ENCODE results near the gene HIP1R.
A peak's percentile ranks its signal among the peaks of the same experiment; 100 is the strongest.

HIP1R gene

DNA sequence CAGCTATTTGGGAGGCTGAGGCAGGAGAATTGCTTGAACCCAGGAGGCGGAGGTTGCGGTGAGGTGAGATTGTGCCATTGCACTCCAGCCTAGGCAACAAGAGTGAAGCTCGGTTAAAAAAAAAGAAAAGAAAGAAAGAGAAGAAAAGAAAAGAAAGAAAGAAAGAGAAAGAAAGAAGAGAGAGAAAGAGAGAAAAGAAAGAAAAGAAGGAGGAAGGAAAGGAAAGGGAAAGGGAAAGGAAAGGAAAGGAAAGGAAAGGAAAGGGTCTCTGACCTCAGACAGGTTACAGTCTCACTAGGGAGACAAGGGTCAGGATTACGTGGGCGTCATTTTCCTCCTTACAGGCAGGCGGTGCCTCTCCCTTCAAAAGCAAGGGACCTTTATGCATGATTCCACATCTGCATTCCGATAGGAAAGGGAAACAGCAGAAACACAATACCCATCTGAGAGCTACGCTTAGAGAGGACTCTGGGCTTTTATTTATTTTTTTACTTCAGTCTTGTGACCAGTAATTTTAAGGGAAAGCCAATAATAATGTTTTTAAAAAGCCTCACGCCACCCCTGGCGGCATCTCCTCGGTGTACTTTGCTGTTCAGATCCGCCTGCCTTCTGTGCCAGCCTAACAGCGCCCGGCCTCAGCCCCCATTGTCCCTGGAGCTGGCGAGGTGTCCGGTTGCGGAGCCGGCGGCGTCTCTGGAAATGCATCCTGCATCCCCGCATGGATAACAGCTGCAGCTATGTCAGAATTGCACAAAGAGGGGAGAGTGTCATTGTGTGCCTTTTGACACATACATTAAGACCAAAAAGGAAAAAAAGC is 945 bp upstream of the HIP1R start:
- no peak for TF ChIP-seq ZFX (IDR thresholded peaks at IDR 0.05; ENCODE audit: borderline replicate concordance)
- TF ChIP-seq, protein P1, sequence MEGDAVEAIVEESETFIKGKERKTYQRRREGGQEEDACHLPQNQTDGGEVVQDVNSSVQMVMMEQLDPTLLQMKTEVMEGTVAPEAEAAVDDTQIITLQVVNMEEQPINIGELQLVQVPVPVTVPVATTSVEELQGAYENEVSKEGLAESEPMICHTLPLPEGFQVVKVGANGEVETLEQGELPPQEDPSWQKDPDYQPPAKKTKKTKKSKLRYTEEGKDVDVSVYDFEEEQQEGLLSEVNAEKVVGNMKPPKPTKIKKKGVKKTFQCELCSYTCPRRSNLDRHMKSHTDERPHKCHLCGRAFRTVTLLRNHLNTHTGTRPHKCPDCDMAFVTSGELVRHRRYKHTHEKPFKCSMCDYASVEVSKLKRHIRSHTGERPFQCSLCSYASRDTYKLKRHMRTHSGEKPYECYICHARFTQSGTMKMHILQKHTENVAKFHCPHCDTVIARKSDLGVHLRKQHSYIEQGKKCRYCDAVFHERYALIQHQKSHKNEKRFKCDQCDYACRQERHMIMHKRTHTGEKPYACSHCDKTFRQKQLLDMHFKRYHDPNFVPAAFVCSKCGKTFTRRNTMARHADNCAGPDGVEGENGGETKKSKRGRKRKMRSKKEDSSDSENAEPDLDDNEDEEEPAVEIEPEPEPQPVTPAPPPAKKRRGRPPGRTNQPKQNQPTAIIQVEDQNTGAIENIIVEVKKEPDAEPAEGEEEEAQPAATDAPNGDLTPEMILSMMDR (IDR thresholded peaks at IDR 0.05), result peak; percentile 30
- peak overlapping the region; percentile 49 for H3K27ac ChIP-seq

DNA sequence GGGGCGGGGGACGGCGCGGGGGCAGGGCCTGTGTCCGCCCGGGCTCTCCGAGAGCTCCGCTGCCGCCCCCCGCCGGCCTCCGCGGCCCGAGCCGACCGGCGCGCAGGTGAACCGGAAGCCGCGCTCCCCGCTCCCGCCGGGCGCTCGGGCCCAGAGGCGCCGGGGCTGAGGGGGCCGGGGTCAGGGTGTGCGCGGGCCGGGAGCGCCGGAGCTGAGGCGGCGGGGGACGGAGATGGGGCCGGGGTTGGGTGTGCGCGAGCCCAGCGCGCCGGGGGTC is 431 bp downstream of the HIP1R start:
- H3K27ac ChIP-seq, result peak overlapping the region; percentile 84
- TF ChIP-seq, protein P1 (IDR thresholded peaks at IDR 0.05), result 0 out of 2 replicates have a peak, but pooled peaks have one; percentile 12
- no peak for TF ChIP-seq ZFX (IDR thresholded peaks at IDR 0.05; ENCODE audit: borderline replicate concordance)

DNA sequence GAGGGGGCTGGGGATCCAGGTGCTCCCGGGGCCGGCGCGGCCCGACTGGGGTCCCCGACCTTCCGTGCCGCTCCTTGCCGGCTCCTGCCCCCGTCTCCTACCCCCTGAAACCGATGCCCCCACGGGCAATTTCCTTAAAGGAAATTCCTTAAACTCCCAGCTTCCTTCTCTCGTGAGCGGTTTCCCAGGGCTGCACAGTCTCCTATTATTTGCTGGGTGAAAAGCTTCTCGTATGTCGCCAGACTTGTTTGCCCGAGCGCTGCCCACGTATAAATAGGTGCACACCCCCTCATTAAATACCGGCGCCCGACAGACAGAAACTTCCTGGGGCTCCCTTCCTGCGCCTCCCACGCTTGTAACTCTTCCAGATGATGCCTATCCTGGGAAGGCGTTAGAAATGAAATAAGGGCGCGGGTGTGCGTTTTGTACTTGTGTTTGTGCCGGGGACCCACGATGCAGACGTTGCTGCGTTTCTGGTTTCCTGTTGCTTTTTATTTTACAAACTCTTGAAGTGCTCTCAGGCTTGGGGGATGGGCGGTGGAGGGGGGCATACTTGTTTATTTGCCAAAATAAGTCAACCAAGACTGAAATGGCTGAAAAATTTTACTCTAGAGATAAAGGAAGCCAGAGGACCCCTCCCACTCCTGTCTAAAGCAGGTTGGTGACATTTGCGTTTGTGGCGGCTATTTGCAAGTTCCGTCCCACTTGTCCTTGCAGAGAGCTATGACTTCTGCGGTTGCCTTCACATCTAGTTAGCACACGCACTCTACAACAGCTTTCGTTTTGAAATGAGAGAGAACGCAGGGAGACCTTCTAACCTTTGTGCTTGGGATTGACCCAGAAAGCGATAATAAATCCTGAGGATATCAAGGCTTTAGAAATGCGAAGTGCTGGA is 1.0 kb downstream of the HIP1R start:
- TF ChIP-seq, protein P1 (IDR thresholded peaks at IDR 0.05), result no peak
- TF ChIP-seq ZFX (IDR thresholded peaks at IDR 0.05; ENCODE audit: borderline replicate concordance), result no peak
- H3K27ac ChIP-seq, result peak overlapping the region; percentile 84

DNA sequence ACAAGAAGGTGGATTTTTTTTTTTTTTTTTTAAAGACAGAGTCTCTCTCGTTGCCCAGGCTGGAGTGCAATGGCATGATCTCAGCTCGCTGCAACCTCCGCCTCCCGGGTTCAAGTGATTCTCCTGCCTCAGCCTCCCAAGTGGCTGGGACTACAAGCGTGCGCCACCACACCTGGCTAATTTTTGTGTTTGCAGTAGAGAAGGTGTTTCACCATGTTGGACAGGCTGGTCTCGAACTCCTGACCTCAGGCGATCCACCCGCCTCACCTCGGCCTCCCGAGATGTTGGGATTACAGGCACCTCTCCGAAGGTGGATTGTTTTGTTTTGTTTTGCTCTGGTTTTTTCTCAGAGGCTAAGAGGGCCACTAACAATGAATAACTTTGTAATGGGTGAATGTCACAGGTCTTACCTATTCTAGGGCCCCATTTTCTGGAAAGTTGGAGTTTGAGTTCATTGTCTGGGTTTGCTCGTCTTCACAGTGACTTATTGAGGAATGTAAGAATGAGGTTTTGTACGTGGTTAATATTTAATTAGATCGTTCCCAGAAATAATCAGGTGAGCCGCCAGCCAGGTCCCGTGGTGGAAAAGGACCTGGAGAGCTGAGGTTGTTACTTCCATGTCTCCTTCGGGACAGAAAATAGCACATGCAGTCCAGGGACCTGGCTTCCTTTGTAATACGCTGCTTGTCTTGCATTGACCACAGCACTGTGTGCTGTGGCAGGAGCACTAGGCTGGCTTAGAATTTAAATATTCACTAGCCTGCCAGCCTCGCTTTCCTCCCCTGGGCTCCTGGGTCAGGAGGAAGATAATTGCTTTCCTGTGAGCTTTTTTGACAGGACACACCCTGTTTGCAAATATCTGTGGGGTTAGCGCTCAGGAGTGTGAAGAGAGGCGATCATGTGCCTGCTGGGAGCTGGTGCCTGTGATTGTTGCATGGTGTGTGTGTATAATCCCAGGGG is 2.3 kb downstream of the HIP1R start:
- H3K27ac ChIP-seq, result peak overlapping the region; percentile 84
- TF ChIP-seq, protein P1 (IDR thresholded peaks at IDR 0.05), result no peak
- no peak for TF ChIP-seq ZFX (IDR thresholded peaks at IDR 0.05; ENCODE audit: borderline replicate concordance)

DNA sequence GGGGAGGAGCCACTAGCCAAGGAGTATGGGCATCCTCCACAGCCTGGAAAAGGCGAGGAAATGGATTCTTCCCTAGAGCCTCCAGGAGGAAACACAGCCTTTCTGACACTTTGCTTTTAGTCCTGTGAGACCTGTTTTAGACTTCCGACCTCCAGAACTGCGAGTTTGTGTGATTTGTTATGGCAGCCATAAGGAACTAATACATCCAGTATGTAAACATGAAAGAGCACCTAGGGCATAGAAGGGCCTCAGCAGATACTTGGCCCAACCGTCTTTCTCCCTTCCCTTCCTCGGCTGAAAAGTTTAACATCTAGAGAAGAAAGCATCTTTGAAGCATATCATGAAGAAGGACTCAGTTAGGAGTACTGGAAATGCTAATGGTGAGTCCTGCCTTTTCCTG is 3.6 kb downstream of the HIP1R start:
- H3K27ac ChIP-seq, result peak overlapping the region; percentile 84
- no peak for TF ChIP-seq ZFX (IDR thresholded peaks at IDR 0.05; ENCODE audit: borderline replicate concordance)
- TF ChIP-seq, protein P1 (IDR thresholded peaks at IDR 0.05), result no peak

DNA sequence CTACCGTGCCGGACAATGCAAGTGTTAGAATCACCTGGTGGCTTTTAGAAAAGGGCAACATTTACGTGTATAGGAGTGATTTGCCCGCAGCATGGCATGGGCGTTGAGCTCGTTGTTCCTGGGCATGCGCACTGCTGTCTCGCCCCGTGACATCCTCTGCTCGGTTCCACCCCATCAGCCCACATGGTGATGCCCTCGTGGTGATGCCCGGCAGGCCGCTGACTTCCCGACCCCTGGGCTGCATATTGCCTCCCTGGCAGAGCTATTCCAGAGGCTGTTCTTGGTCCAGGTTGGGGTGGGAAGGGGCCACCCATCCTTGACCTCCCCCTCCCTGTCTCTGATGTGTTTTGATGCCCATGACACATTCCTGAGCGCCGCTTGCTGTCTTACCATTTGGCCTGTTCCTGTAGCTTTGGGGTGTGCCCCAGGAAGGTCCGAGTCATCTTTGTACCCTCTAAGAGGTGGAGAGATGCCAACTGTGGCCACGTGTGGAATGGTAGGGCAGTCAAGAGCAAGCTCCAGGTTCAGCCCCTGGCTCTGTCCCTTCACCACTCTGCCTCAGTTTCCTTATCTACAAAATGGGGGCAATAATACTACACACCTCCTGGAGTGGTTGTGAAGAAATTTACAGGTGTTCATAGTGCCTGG is 4.8 kb downstream of the HIP1R start:
- TF ChIP-seq, protein P1 (IDR thresholded peaks at IDR 0.05), result no peak
- TF ChIP-seq ZFX (IDR thresholded peaks at IDR 0.05; ENCODE audit: borderline replicate concordance), result no peak
- no peak overlapping the region for H3K27ac ChIP-seq
